ENCODE data around the gene SPATA22. TPM values are rescaled to one million over a fixed set of nuclear protein-coding genes. Genes with fewer than 3 reads are reported as not detected.

Gene SPATA22
- total and polyA plus RNA-seq, 2 of the 4 experiments (the other 2 are of a cell fraction): 0.18 to 0.29 TPM

- Histone ChIP-seq H3K27ac (ENCODE audit: insufficient read depth, low read length) (no peak overlapping the region), H3K18ac (ENCODE audit: low read depth, low read length) (no peak overlapping the region), H2BK15ac (ENCODE audit: low read depth, low read length) (no peak overlapping the region), H3K4ac (ENCODE audit: low read depth, low read length) (no peak overlapping the region), H3K27me3 (ENCODE audit: control insufficient read depth, insufficient read depth, low read length) (no peaks in the 10 kb centered on the region), H3K9ac (ENCODE audit: low read depth, low read length) (no peak overlapping the region), H2BK20ac (ENCODE audit: low read depth, low read length) (no peak overlapping the region), H3K56ac (ENCODE audit: extremely low read depth, insufficient read depth, low read length) (no peak overlapping the region), H4K20me1 (ENCODE audit: insufficient read depth, low read length) (no peaks in the 10 kb centered on the region), H2AK9ac (replicated peaks; ENCODE audit: low read depth, low read length, poor library complexity) (no peak overlapping the region), H3K14ac (replicated peaks; ENCODE audit: low read depth, low read length) (no peak overlapping the region), H2BK120ac (ENCODE audit: low read depth, low read length) (no peak overlapping the region), H3K9me1 (ENCODE audit: insufficient read depth, low read length) (no peaks in the 10 kb centered on the region), H3K79me1 (ENCODE audit: low read depth in 1 of 2, low read length in 2 of 2) (no peaks in the 10 kb centered on the region), H3K4me2 (ENCODE audit: low read depth, low read length) (no peak overlapping the region), H4K5ac (ENCODE audit: low read depth, low read length) (no peak overlapping the region), H3K9me3 (ENCODE audit: control insufficient read depth, insufficient read depth, low read length) (no peaks in the 10 kb centered on the region), H4K8ac (ENCODE audit: low read depth in 2 of 2, low read length in 2 of 2) (no peak overlapping the region), H3K36me3 (ENCODE audit: control insufficient read depth, insufficient read depth, low read length) (no peaks in the 10 kb centered on the region), H2AFZ (replicated peaks; ENCODE audit: low read length, poor library complexity) (no peak overlapping the region), H4K91ac (ENCODE audit: insufficient read depth, low read depth, low read length) (no peak overlapping the region), H3K23ac (ENCODE audit: low read depth, low read length) (no peak overlapping the region), H3K4me3 (ENCODE audit: insufficient read depth, low read depth, low read length) (no peak overlapping the region), H2AK5ac (ENCODE audit: low read depth, low read length) (no peak overlapping the region), H2BK5ac (ENCODE audit: low read depth, low read length, poor library complexity, severe bottlenecking) (no peak overlapping the region), H3K4me1 (ENCODE audit: control insufficient read depth, insufficient read depth, low read length) (no peaks in the 10 kb centered on the region)
- no CpG with 5 or more reads among the region's 1 CpG for WGBS, 2 experiments (ENCODE audit: extremely low coverage in 2 of 2, insufficient read length in 1 of 2)
- POLR2A ChIA-PET (ENCODE audit: unreplicated experiment): no interaction called here
- BruUV-seq (replicated peaks): no TSS peak
- intact Hi-C loops (cut with micrococcal nuclease) (no loop called here), in situ Hi-C loops (cut with MboI; ENCODE audit: low sequenced_read_pairs) (no loop called here), dilution Hi-C loops (cut with HindIII; ENCODE audit: low sequenced_read_pairs, unreplicated experiment) (no loop called here)
- CTCF ChIA-PET: no interaction called here
- no peak for ATAC-seq (ENCODE audit: low read depth)
- no peak for DNase-seq
- no peak for TF ChIP-seq CHD1 (IDR thresholded peaks at IDR 0.05; ENCODE audit: low read depth, low read length)
- no peak for TF ChIP-seq CTCF (conservative IDR thresholded peaks at IDR 0.05; ENCODE audit: low read depth, low read length)
Observed at GRCh38 chr17:3507071-3507470, 35.5 kb upstream of the SPATA22 start.

All from IMR-90 (cell line).